ENCODE measurements around the gene CD274. TPM values are rescaled to one million over a fixed set of nuclear protein-coding genes. Genes with fewer than 3 reads are reported as not detected.

The CD274 gene
- total RNA-seq, 1 experiment from 2014 or later, result not detected

DNA sequence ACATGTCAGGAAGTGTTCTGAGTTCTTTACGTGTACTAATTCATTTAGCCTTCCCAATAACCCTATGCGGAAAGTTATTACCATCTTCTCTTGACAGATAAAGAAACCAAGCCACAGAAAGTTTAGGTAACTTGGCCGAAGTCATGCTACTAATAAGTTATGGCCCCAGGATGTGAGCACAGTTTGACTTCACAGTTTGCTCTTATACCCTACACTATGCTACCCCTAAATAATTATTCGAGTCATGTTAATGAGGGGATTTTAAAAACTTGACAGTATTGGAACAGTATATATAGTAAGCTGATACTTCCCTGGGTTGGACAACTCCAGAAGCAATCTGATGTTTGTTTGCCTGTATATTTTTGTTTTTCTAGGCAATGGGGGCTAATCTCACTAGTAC is 30.6 kb downstream of the CD274 start:
- no CpG with 5 or more reads among the region's 4 CpGs for WGBS (ENCODE audit: extremely low coverage, insufficient read length, low lambda C conversion rate)

More for the DNA sequence above, 30.6 kb downstream of the CD274 start:
- no peak overlapping the region for H2BK15ac ChIP-seq (ENCODE audit: low read depth, low read length)
- Mint-ChIP-seq H3K27me3 (ENCODE audit: low read depth) (peaks cover 7% of the 10 kb centered on the region; the same call in 1 of the 2 replicates), H3K27ac (no peak overlapping the region), H3K36me3 (ENCODE audit: insufficient read depth in 1 of 3, low read depth in 3 of 3) (peaks cover 2 to 8% (median 4%) of the 10 kb centered on the region in 3 experiments; a peak in 4 of 7 replicates), H3K4me3 (no peak overlapping the region), H3K4me1 (peaks cover 4 to 6% of the 10 kb centered on the region in 2 experiments; a peak in 3 of 4 replicates), H3K9me3 (peaks cover 11 to 15% of the 10 kb centered on the region in 2 experiments)
- no peak overlapping the region for H2AFZ ChIP-seq (ENCODE audit: low read length)
- no peak overlapping the region for H3K18ac ChIP-seq (ENCODE audit: insufficient read length, low read depth, low read length)
- no peak for DNase-seq
- H4K5ac ChIP-seq (ENCODE audit: insufficient read length, low read depth, low read length), result no peak overlapping the region
- TF ChIP-seq, protein P1, sequence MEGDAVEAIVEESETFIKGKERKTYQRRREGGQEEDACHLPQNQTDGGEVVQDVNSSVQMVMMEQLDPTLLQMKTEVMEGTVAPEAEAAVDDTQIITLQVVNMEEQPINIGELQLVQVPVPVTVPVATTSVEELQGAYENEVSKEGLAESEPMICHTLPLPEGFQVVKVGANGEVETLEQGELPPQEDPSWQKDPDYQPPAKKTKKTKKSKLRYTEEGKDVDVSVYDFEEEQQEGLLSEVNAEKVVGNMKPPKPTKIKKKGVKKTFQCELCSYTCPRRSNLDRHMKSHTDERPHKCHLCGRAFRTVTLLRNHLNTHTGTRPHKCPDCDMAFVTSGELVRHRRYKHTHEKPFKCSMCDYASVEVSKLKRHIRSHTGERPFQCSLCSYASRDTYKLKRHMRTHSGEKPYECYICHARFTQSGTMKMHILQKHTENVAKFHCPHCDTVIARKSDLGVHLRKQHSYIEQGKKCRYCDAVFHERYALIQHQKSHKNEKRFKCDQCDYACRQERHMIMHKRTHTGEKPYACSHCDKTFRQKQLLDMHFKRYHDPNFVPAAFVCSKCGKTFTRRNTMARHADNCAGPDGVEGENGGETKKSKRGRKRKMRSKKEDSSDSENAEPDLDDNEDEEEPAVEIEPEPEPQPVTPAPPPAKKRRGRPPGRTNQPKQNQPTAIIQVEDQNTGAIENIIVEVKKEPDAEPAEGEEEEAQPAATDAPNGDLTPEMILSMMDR (conservative IDR thresholded peaks at IDR 0.05), result no peak
- no peak overlapping the region for H3K56ac ChIP-seq (ENCODE audit: insufficient read length, low read depth, low read length)
- no peak overlapping the region for H3K27ac ChIP-seq (ENCODE audit: insufficient read length, low read depth, low read length)
- H2AK5ac ChIP-seq (ENCODE audit: insufficient read length, low read length), result no peak overlapping the region
- H3K4me2 ChIP-seq (ENCODE audit: insufficient read depth, insufficient read length, low read length), result no peak overlapping the region
- no peak overlapping the region for H3T11ph ChIP-seq (ENCODE audit: low read length)
- H3K9ac ChIP-seq (ENCODE audit: extremely low read depth, insufficient read length, low read length), result no peak overlapping the region
- no peak overlapping the region for H3K14ac ChIP-seq (ENCODE audit: insufficient read depth, low read length)
- no peak overlapping the region for H4K8ac ChIP-seq (replicated peaks; ENCODE audit: insufficient read length, low read depth, low read length)
- no peaks in the 10 kb centered on the region for H3K4me1 ChIP-seq (ENCODE audit: insufficient read depth, low read length)
- no peaks in the 10 kb centered on the region for H3K79me2 ChIP-seq (ENCODE audit: insufficient read depth, low read length)
- no peak overlapping the region for H4K91ac ChIP-seq (ENCODE audit: insufficient read length, low read depth, low read length)
- no peak overlapping the region for H2BK12ac ChIP-seq (ENCODE audit: insufficient read length, low read depth, low read length)
- H4K20me1 ChIP-seq (ENCODE audit: control insufficient read depth, insufficient read depth, insufficient read length), result no peaks in the 10 kb centered on the region
- no peak overlapping the region for H3K23ac ChIP-seq (ENCODE audit: insufficient read length, low read depth, low read length)
- no peak overlapping the region for H2BK20ac ChIP-seq (ENCODE audit: low read depth, low read length, poor library complexity, severe bottlenecking)
- no peaks in the 10 kb centered on the region for H3K27me3 ChIP-seq (ENCODE audit: insufficient read depth, low read length)
- H2BK5ac ChIP-seq (ENCODE audit: insufficient read length, low read length), result no peak overlapping the region
- no peaks in the 10 kb centered on the region for H3K9me3 ChIP-seq (ENCODE audit: control insufficient read depth, low read depth, low read length)
- H3K23me2 ChIP-seq (ENCODE audit: insufficient read length, low read depth, low read length, poor library complexity, severe bottlenecking), result no peaks in the 10 kb centered on the region
- H3K79me1 ChIP-seq (ENCODE audit: insufficient read depth, low read depth, low read length, poor library complexity, severe bottlenecking), result no peaks in the 10 kb centered on the region
- H2BK120ac ChIP-seq (ENCODE audit: low read depth, low read length, poor library complexity, severe bottlenecking), result no peak overlapping the region
- H3K4ac ChIP-seq (ENCODE audit: low read depth, low read length), result no peak overlapping the region

All from H9 (cell line).